PC-9 (cell line): ENCODE data around the gene SLC44A3.

Source experiments
- CTCF ChIP-seq: fragments of 200-600 bp; sonication (generic); conservative IDR thresholded peaks from 2 replicates; pipeline ENCODE4 v1.6.1; 2017; ENCODE audit warnings: mixed run types, antibody characterized with exemption, mild to moderate bottlenecking, moderate library complexity
- EZH2 ChIP-seq: fragments of 200-600 bp; sonication (generic); IDR thresholded peaks from 2 replicates; pipeline ENCODE4 v1.8.0; 2017; ENCODE audit warnings: antibody characterized with exemption, low read depth

- no peak for TF ChIP-seq CTCF
- no peak for TF ChIP-seq EZH2
These were observed 89.3 kb downstream of the SLC44A3 start for GRCh38 chr1:94909486-94909885.
